ENCODE measurements around the gene PODXL. TPM values are rescaled to one million over a fixed set of nuclear protein-coding genes. Genes with fewer than 3 reads are reported as not detected.
A peak's percentile ranks its signal among the peaks of the same experiment; 100 is the strongest.

Gene PODXL
- total and polyA plus RNA-seq, 2 of the 8 experiments (the other 6 are each of a cell fraction or from before 2014, with no cell fraction given): 638 to 925 TPM

DNA sequence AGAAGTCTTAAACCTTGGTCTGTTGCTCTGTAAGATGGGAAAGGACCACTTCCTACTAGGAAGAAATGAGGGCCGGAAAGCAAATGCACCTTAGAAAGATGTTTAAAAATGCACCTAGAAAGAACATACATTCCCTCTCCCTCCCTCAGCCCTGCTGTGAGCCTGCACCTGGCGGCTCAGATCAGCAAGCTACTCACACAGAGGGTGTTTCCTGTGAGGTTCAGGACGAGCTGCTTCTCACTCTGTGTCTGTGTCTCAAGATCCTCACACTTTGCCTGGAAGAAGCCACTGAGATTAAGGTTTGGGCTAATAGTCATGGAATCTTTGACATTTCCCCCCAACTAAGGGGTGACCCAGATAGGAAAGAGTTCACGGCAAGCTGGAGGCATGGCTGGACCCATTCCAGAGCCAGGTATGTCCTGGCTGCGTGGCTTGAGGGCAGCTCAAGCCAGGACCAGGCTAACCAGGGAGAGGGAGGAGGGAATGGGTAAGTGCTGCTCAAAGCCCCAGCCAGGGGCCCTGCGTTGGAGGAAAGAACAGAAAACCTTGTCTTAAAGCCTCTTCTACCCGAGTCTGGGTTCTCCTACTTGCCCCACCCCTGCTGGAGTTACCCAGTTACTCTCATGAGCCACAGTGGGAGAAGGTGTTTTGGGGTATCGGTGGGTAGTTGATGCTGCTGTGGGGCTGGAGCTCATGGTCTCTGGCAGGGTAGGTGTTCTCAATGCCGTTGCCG is 47.5 kb downstream of the PODXL start:
- CTCF ChIA-PET (ENCODE audit: partially characterized antibody): interaction anchor here (0.6 to 7.6 kb wide), 14 partner anchors 11 to 180 kb away, joined by 3 to 73 read pairs (median 5); no protein-coding TSS in a partner anchor
- no peak overlapping the region for H3K56ac ChIP-seq (replicated peaks; ENCODE audit: insufficient read length, low read depth, low read length)
- H3K14ac ChIP-seq (ENCODE audit: insufficient read length): no peak overlapping the region
- no peak overlapping the region for H2BK120ac ChIP-seq (replicated peaks; ENCODE audit: low read depth, low read length)
- no peak overlapping the region for H3K27ac ChIP-seq (ENCODE audit: low read depth, low read length)
- 90% methylated on average over 10 of the region's 10 CpGs; no CpG with 5 or more reads in 1 of the 2 experiments for WGBS, 2 experiments (ENCODE audit: extremely low coverage in 1 of 2, insufficient coverage in 1 of 2, insufficient read length in 1 of 2, insufficient replicate concordance in 2 of 2, low coverage in 1 of 2, low lambda C conversion rate in 2 of 2, missing lambda C conversion rate in 1 of 2)
- no peaks in the 10 kb centered on the region for H3K9me3 ChIP-seq (ENCODE audit: insufficient read depth in 2 of 2, low read depth in 1 of 2, low read length in 1 of 2)
- no peak overlapping the region; the same call in 1 of the 2 replicates for H3K18ac ChIP-seq (ENCODE audit: extremely low read depth, low read length)
- H3K4me3 ChIP-seq (ENCODE audit: extremely low read depth in 1 of 4, insufficient read depth in 2 of 4, low read depth in 3 of 4, low read length in 4 of 4): no peak overlapping the region
- FAIRE-seq: no peak
- H3K36me3 ChIP-seq (ENCODE audit: control insufficient read depth in 2 of 4, insufficient read depth in 4 of 4, low read length in 3 of 4): peaks cover 67 to 83% (median 73%) of the 10 kb centered on the region in 4 experiments
- no peak overlapping the region for H2AK5ac ChIP-seq (ENCODE audit: low read depth, low read length)
- H2BK5ac ChIP-seq (ENCODE audit: low read depth, low read length): peak overlapping the region; percentile 4; the same call in 1 of the 2 replicates
- peaks cover 8 to 70% of the 10 kb centered on the region in 2 experiments; a peak in 3 of 4 replicates for H3K79me2 ChIP-seq (ENCODE audit: control insufficient read depth in 1 of 2, insufficient read depth in 2 of 2, low read length in 2 of 2)
- no peak overlapping the region for H4K91ac ChIP-seq (replicated peaks; ENCODE audit: insufficient read length, low read length)
- no peak for DNase-seq (ENCODE audit: low read depth in 1 of 2, low spot score in 2 of 2)
- H3K4me2 ChIP-seq (ENCODE audit: insufficient read depth in 1 of 2, low read depth in 2 of 2, low read length in 2 of 2): no peak overlapping the region
- no peaks in the 10 kb centered on the region for H3K27me3 ChIP-seq (replicated peaks in 1 of 4; ENCODE audit: control insufficient read depth in 3 of 4, extremely low read depth in 1 of 4, insufficient read depth in 3 of 4, low read length in 3 of 4)
- peaks cover 8% of the 10 kb centered on the region for H3K79me1 ChIP-seq (ENCODE audit: low read depth, low read length)
- H4K20me1 ChIP-seq (replicated peaks in 1 of 2; ENCODE audit: control insufficient read depth in 1 of 2, insufficient read depth in 2 of 2, low read length in 2 of 2): peaks cover 45 to 53% of the 10 kb centered on the region in 2 experiments
- no peak overlapping the region for H4K8ac ChIP-seq (ENCODE audit: extremely low read depth, insufficient read depth, low read length)
- no peak overlapping the region; a peak in 1 of 7 replicates for H3K9ac ChIP-seq (replicated peaks in 1 of 4; ENCODE audit: extremely low read depth in 1 of 4, low read depth in 3 of 4, low read length in 3 of 4)
- no peaks in the 10 kb centered on the region for H3K23me2 ChIP-seq (ENCODE audit: low read depth, low read length)
- H3K4ac ChIP-seq (replicated peaks; ENCODE audit: insufficient read length, low read depth, low read length): no peak overlapping the region
- H2BK15ac ChIP-seq (ENCODE audit: low read length): no peak overlapping the region
- H3K23ac ChIP-seq (ENCODE audit: insufficient read length): no peak overlapping the region
- no peak overlapping the region for H2AFZ ChIP-seq (ENCODE audit: low read length)
- H3K4me1 ChIP-seq (replicated peaks in 1 of 4; ENCODE audit: control insufficient read depth in 3 of 4, insufficient read depth in 4 of 4, low read length in 3 of 4): peaks cover 0 to 11% (median 6%) of the 10 kb centered on the region in 4 experiments; a peak in 5 of 7 replicates
- H2BK12ac ChIP-seq (ENCODE audit: low read depth, low read length): no peak overlapping the region
- TF ChIP-seq POLR2A (IDR thresholded peaks at IDR 0.05; ENCODE audit: control extremely low read depth in 1 of 2, low read depth in 2 of 2, low read length in 2 of 2) (peak in 1 of 2 experiments; percentile 29; a peak in 1 of 3 replicates), SIN3A (conservative IDR thresholded peaks at IDR 0.05 in 1 of 2, IDR thresholded peaks at IDR 0.05 in 1 of 2; ENCODE audit: low read depth in 1 of 2, low read length in 2 of 2) (no peak), POLR2AphosphoS5 (IDR thresholded peaks at IDR 0.05; ENCODE audit: low read depth, low read length) (0 out of 2 replicates have a peak, but pooled peaks have one; percentile 52)
- no peak overlapping the region for H2BK20ac ChIP-seq (ENCODE audit: low read length)
- H4K5ac ChIP-seq (ENCODE audit: insufficient read length, low read depth, low read length): no peak overlapping the region
- POLR2A ChIA-PET (ENCODE audit: partially characterized antibody): interaction anchor here (1.9 kb wide), 1 partner anchor 13 kb away, joined by 5 read pairs; no protein-coding TSS in a partner anchor

Data from H1 (cell line).